Measurements from ENCODE around the gene AMN1. TPM values are rescaled to one million over a fixed set of nuclear protein-coding genes. Genes with fewer than 3 reads are reported as not detected.
"Not testable (repeated sequence)": the region's sequence is repeated elsewhere in the genome, so short reads cannot be mapped to it uniquely, and the experiment has no call there.

The AMN1 gene
- total RNA-seq, 2 experiments from 2014 or later = 3.5 to 4.1 TPM

GRCh38 chr12:31737345-31737744 is 8.5 kb upstream of the AMN1 start:
- Mint-ChIP-seq H3K4me1 (ENCODE audit: low read depth) (peaks cover 65% of the 10 kb centered on the region), H3K4me3 (no peak overlapping the region)
- CTCF ChIA-PET = interaction anchor here (1.7 kb wide), 1 partner anchor 9 kb away, joined by 5 read pairs; no protein-coding TSS in a partner anchor

DNA sequence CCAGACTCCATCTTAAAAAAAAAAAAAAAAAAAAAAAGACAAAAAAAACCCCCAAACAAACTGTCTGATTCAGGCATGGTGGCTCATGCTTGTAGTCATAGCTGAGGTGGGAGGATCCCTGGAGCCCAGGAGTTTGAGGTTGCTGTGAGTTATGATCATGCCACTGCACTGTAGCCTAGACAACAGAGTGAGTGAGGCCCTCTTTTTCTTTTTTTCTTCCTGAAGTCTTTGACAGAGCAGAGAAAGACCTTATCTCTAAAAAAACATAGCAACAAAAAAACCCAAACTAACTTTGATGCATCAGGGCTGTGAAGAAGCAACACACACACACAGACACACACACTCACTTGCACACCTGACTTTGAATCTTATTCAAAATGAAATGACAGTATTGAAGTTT is 7.7 kb upstream of the AMN1 start:
- ATAC-seq (peak; percentile 83), DNase-seq (peak; percentile 83)
- peak overlapping the region; percentile 74 for H3K27ac Mint-ChIP-seq
- ChIA-PET POLR2A (interaction anchor here (2.2 kb wide), 1 partner anchor 7 kb away, joined by 13 read pairs; the partner anchor contains the start of gene AMN1), CTCF (interaction anchor here (1.1 kb wide), 1 partner anchor 142 kb away, joined by 4 read pairs; no protein-coding TSS in a partner anchor)
- TF ChIP-seq, protein P1, sequence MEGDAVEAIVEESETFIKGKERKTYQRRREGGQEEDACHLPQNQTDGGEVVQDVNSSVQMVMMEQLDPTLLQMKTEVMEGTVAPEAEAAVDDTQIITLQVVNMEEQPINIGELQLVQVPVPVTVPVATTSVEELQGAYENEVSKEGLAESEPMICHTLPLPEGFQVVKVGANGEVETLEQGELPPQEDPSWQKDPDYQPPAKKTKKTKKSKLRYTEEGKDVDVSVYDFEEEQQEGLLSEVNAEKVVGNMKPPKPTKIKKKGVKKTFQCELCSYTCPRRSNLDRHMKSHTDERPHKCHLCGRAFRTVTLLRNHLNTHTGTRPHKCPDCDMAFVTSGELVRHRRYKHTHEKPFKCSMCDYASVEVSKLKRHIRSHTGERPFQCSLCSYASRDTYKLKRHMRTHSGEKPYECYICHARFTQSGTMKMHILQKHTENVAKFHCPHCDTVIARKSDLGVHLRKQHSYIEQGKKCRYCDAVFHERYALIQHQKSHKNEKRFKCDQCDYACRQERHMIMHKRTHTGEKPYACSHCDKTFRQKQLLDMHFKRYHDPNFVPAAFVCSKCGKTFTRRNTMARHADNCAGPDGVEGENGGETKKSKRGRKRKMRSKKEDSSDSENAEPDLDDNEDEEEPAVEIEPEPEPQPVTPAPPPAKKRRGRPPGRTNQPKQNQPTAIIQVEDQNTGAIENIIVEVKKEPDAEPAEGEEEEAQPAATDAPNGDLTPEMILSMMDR (IDR thresholded peaks at IDR 0.05) = no peak
- H3K36me3 Mint-ChIP-seq (ENCODE audit: low read depth) = peaks cover 3% of the 10 kb centered on the region
- peaks cover 62% of the 10 kb centered on the region for H3K4me1 Mint-ChIP-seq (ENCODE audit: low read depth)
- H3K4me3 Mint-ChIP-seq = no peak overlapping the region
- H3K27me3 Mint-ChIP-seq = no peaks in the 10 kb centered on the region
- intact Hi-C loops (cut with micrococcal nuclease) = loop anchor here (10.0 kb wide), 1 partner anchor 68 kb away; no protein-coding TSS in a partner anchor
- peaks cover 6% of the 10 kb centered on the region for H3K9me3 Mint-ChIP-seq

More at GRCh38 chr12:31737345-31737744, 8.5 kb upstream of the AMN1 start:
- no peaks in the 10 kb centered on the region for H3K27me3 Mint-ChIP-seq
- ATAC-seq = no peak
- peaks cover 3% of the 10 kb centered on the region for H3K36me3 Mint-ChIP-seq (ENCODE audit: low read depth)
- no peak for DNase-seq
- TF ChIP-seq, protein P1 (IDR thresholded peaks at IDR 0.05) = no peak
- intact Hi-C loops (cut with micrococcal nuclease) = loop anchor here (10.0 kb wide), 1 partner anchor 67 kb away; no protein-coding TSS in a partner anchor
- POLR2A ChIA-PET = interaction anchor here (0.6 to 2.2 kb wide), 2 partner anchors 8 to 71 kb away, joined by 3 to 13 read pairs; partner anchors contain the start of gene AMN1
- peaks cover 4% of the 10 kb centered on the region for H3K9me3 Mint-ChIP-seq
- H3K27ac Mint-ChIP-seq = peak overlapping the region; percentile 74

DNA sequence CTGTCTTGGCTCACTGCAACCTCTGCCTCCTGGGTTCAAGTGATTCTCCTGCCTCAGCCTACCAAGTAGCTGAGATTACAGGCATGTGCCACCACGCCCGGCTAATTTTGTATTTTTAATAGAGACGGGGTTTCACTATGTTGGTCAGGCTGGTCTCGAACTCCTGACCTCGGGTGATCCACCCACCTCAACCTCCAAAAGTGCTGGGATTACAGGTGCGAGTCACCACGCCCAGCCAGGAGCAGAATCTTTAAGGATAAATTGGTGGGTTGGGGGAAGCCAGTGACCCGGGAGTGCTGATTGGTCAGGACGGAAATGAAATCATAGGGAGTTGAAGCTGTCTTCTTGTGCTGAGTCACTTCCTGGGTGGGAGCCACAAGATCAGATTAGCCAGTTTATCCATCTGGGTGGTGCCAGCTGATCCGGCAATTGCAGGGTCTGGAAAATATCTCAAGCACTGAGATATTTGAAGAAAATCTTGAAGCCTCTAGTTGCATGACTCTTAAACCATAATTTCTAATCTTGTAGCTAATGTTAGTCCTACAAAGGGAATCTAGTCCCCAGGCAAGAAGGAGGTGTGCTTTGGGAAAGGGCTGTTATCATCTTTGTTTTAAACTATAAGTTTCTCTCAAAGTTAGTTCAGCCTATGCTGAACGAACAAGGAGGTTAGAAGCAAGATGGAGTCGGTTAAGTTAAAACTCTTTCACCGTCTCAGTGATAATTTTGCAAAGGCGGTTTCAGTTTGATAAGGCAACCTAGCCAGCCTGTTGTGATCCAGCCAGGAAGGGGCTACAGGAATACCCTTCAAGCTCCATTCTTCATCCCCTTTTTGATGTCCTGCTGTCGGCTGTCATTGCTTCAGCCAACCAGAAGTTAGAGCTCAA is 5.0 kb upstream of the AMN1 start:
- ATAC-seq, CTCF ChIA-PET, H3K4me3 Mint-ChIP-seq, H3K27me3 Mint-ChIP-seq: not testable (repeated sequence)
- POLR2A ChIA-PET = interaction anchor here (0.6 to 2.0 kb wide), 10 partner anchors 11 to 250 kb away, joined by 3 to 7 read pairs (median 4); no protein-coding TSS in a partner anchor
- Mint-ChIP-seq H3K9me3 (peaks cover 17% of the 10 kb centered on the region), H3K27ac (peak overlapping the region; percentile 74), H3K36me3 (ENCODE audit: low read depth) (peaks cover 18% of the 10 kb centered on the region), H3K4me1 (ENCODE audit: low read depth) (peaks cover 63% of the 10 kb centered on the region)
- intact Hi-C loops (cut with micrococcal nuclease) = loop anchor here (10.0 kb wide), 1 partner anchor 71 kb away; no protein-coding TSS in a partner anchor
- peak; percentile 60 for DNase-seq

DNA sequence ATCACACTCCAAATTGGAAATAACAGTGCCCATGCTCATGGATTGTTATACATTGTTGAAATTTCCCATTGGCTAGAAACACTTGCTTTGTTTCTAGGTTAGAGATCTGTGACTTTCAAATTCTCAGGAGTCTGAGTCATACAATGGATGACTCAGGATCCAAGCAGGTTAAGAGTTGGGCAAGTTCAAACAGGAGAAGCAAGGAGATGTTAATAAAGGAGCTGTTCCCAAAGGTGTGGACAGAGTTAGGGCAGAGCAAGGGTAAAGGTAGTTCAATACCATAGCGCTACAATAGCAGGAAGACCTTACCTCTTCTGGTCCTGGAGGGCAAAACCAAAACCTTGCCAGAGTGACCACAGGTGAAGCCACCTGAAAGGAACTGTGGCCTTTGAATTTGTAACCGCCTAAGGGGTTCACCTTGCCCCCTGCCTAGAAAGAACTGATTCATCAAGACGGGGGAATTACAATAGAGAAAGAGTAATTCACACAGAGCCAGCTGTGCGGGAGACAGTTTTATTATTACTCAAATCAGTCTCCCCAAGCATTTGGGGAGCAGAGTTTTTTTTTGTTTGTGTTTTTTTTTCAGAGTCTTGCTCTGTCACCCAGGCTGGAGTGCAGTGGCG is 4.2 kb upstream of the AMN1 start:
- intact Hi-C loops (cut with micrococcal nuclease) = loop anchor here (10.0 kb wide), 1 partner anchor 72 kb away; no protein-coding TSS in a partner anchor
- peak overlapping the region; percentile 74 for H3K27ac Mint-ChIP-seq
- H3K4me3 Mint-ChIP-seq = no peak overlapping the region
- no peaks in the 10 kb centered on the region for H3K27me3 Mint-ChIP-seq
- ATAC-seq = peak; percentile 13
- peaks cover 58% of the 10 kb centered on the region for H3K4me1 Mint-ChIP-seq (ENCODE audit: low read depth)
- H3K9me3 Mint-ChIP-seq = peaks cover 17% of the 10 kb centered on the region
- peak; percentile 75 for DNase-seq
- CTCF ChIA-PET = interaction anchor here (0.8 to 1.3 kb wide), 4 partner anchors 18 to 461 kb away, joined by 3 read pairs; no protein-coding TSS in a partner anchor
- peaks cover 18% of the 10 kb centered on the region for H3K36me3 Mint-ChIP-seq (ENCODE audit: low read depth)
- TF ChIP-seq, protein P1 (IDR thresholded peaks at IDR 0.05) = no peak
- POLR2A ChIA-PET = interaction anchor here (0.6 to 2.0 kb wide), 7 partner anchors 10 to 250 kb away, joined by 3 to 7 read pairs (median 3); no protein-coding TSS in a partner anchor

DNA sequence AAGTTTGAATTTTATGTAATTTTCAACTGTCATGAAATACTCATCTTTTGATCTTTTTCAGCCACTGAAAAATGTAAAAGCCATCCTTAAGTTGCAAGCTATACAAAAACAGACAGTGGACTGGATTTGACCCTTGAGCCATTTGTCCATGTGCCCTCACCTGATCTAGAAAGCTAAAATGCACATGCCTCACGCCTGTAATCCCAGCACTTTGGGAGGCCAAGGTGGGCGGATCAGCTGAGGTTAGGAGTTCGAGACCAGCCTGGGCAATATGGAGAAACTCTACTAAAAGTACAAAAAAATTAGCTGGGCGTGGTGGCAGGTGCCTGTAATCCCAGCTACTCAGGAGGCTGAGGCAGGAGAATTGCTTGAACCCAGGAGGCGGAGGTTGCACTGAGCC is 2.4 kb upstream of the AMN1 start:
- Mint-ChIP-seq H3K4me1 (ENCODE audit: low read depth) (peaks cover 56% of the 10 kb centered on the region), H3K9me3 (peaks cover 17% of the 10 kb centered on the region), H3K36me3 (ENCODE audit: low read depth) (peaks cover 27% of the 10 kb centered on the region)
- H3K4me3 Mint-ChIP-seq, ATAC-seq, H3K27ac Mint-ChIP-seq, H3K27me3 Mint-ChIP-seq, DNase-seq: not testable (repeated sequence)
- ChIA-PET CTCF (interaction anchor here (1.1 to 1.2 kb wide), 2 partner anchors 18 to 49 kb away, joined by 3 to 5 read pairs; no protein-coding TSS in a partner anchor), POLR2A (interaction anchor here (0.6 to 2.0 kb wide), 4 partner anchors 15 to 406 kb away, joined by 3 to 10 read pairs (median 3); partner anchors contain the start of genes RESF1 and SINHCAF)
- intact Hi-C loops (cut with micrococcal nuclease) = loop anchor here (10.0 kb wide), 1 partner anchor 74 kb away; no protein-coding TSS in a partner anchor

Measured in activated CD8-positive, alpha-beta T cell treated with anti-CD3 and anti-CD28 coated beads for 36 hours (primary cell).